Measurements from ENCODE around the gene DMRT1. TPM values are rescaled to one million over a fixed set of nuclear protein-coding genes. Genes with fewer than 3 reads are reported as not detected.

Gene DMRT1
- total RNA-seq, 2 donors from 2014 or later = not detected

DNA sequence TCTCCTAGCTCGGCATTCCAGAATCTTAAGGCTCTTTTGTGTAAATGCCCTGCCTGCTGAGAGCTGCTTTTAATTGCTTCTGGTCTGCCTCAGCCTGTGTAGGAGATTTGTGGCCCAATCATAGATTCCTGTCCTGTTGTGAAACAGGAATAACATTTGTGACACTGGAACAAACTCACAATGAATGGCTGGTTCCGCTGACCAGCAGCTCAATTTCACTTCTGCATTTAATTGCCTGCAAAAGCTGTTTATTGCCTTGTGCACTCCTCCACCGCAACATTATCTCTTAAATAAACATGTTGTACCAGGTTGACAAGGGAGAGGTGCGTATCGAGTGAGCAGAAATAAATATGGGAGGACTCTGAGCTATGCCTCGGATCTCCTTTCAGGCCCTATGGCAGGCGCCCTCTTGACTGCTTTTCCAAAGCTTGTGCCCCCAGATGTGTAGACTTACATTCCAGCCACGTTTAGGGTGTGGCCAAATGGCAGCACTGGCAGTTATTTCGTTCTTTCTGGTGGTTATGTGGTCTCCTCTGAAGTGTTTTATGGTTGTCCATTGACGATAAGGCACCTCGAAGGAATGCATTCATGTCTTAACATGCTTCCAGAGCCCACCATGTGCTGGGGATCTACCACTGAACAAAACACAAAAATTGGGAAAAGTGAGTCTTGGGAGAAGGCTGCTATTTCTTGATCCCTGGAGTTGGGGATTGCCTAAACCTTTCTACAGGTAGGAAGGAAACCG, 58.1 kb downstream of the DMRT1 start:
- Histone ChIP-seq H3K9ac (ENCODE audit: low read depth in 2 of 2, low read length in 2 of 2) (no peak overlapping the region), H3K27me3 (no peaks in the 10 kb centered on the region), H3K4me1 (no peaks in the 10 kb centered on the region), H3K4me3 (no peak overlapping the region), H3K36me3 (no peaks in the 10 kb centered on the region), H3K27ac (no peak overlapping the region), H3K9me3 (no peaks in the 10 kb centered on the region)
- TF ChIP-seq, protein P1, sequence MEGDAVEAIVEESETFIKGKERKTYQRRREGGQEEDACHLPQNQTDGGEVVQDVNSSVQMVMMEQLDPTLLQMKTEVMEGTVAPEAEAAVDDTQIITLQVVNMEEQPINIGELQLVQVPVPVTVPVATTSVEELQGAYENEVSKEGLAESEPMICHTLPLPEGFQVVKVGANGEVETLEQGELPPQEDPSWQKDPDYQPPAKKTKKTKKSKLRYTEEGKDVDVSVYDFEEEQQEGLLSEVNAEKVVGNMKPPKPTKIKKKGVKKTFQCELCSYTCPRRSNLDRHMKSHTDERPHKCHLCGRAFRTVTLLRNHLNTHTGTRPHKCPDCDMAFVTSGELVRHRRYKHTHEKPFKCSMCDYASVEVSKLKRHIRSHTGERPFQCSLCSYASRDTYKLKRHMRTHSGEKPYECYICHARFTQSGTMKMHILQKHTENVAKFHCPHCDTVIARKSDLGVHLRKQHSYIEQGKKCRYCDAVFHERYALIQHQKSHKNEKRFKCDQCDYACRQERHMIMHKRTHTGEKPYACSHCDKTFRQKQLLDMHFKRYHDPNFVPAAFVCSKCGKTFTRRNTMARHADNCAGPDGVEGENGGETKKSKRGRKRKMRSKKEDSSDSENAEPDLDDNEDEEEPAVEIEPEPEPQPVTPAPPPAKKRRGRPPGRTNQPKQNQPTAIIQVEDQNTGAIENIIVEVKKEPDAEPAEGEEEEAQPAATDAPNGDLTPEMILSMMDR (IDR thresholded peaks at IDR 0.05) = no peak
- intact Hi-C loops (cut with DNase I) = no loop called here
- peak; percentile 18 for DNase-seq

DNA sequence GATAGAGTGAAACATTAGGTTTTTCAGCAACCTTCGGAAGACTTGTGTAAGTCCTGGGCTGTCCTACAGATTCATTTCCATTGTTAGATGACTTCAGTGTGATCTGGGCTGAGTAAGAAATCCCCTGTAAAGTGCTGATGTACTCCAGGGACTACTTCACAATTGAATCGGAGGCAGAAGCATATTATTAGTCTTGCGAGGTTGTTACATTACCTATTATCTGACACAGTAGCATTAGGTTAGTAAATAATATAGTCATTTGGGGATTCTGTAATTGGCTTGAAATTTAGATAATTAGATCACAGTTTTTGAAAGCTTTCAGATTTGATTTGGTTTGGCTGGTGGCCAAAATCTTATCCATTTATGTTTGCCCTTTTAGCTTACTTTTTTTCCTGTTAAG, 62.4 kb downstream of the DMRT1 start:
- Histone ChIP-seq H3K4me1 (no peaks in the 10 kb centered on the region), H3K27me3 (no peaks in the 10 kb centered on the region), H3K9ac (ENCODE audit: low read depth in 2 of 2, low read length in 2 of 2) (no peak overlapping the region), H3K27ac (no peak overlapping the region), H3K9me3 (no peaks in the 10 kb centered on the region), H3K4me3 (no peak overlapping the region), H3K36me3 (no peaks in the 10 kb centered on the region)
- TF ChIP-seq, protein P1 (IDR thresholded peaks at IDR 0.05) = no peak
- intact Hi-C loops (cut with DNase I) = no loop called here
- DNase-seq = no peak

DNA sequence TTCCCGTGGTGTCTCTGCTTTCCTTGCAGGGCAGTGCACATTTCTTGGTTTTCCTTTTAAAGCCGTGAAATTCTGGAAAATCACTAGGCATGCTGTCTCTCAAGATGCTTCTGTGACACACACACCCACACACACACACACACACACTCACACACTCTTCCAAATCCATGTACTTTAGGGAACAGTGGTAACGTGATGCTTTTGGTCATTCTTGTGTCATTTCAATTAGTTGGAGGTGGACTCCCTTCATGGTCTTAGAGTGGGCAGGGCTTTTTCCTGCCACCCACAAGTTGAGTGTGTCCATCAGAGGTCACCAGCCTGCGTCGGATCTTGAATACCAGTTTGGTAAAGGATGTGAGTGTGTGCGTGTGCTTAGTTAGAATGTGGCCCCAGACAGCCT, 64.4 kb downstream of the DMRT1 start:
- no peak for DNase-seq
- Histone ChIP-seq H3K4me3 (no peak overlapping the region), H3K9ac (ENCODE audit: low read depth in 2 of 2, low read length in 2 of 2) (no peak overlapping the region), H3K27me3 (no peaks in the 10 kb centered on the region), H3K4me1 (no peaks in the 10 kb centered on the region), H3K27ac (no peak overlapping the region), H3K9me3 (no peaks in the 10 kb centered on the region), H3K36me3 (no peaks in the 10 kb centered on the region)
- intact Hi-C loops (cut with DNase I) = no loop called here
- TF ChIP-seq, protein P1 (IDR thresholded peaks at IDR 0.05) = no peak

DNA sequence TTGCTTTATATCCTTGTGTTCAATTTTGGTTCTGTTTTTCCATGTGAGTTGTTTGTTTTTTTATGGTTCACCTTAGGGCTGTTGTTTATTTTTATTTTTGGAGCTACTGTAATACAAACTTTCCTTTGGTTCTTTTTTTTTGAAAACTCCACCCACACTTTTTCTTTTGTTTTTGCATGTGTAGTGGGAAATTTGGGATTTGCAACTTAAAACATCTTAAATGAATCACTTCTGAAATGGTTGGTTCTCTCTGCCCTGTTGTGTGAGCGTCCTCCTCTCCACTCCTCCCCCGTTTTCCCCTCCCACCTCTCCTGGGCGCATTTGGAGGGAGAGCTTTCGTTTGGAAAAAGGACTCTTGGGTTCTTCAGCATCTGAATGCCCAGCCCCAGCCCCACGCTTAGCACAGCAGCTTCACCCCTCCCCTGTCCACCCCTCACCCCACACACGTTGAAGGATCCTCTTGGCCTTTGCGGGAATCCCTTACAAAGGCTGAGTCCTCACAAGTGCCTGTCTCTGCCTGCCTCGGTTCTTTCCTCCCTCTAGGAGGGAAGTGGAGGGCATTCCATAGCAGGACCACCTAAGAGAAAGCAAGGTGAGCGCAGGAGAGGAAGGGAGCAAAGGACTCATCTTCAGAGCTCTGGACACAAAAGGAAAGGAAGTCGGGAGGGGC, 67.2 kb downstream of the DMRT1 start:
- Histone ChIP-seq H3K9ac (ENCODE audit: low read depth in 2 of 2, low read length in 2 of 2) (no peak overlapping the region), H3K36me3 (no peaks in the 10 kb centered on the region), H3K27me3 (no peaks in the 10 kb centered on the region), H3K4me1 (no peaks in the 10 kb centered on the region), H3K4me3 (no peak overlapping the region), H3K27ac (no peak overlapping the region), H3K9me3 (no peaks in the 10 kb centered on the region)
- intact Hi-C loops (cut with DNase I) = no loop called here
- no peak for DNase-seq
- TF ChIP-seq, protein P1 (IDR thresholded peaks at IDR 0.05) = no peak

DNA sequence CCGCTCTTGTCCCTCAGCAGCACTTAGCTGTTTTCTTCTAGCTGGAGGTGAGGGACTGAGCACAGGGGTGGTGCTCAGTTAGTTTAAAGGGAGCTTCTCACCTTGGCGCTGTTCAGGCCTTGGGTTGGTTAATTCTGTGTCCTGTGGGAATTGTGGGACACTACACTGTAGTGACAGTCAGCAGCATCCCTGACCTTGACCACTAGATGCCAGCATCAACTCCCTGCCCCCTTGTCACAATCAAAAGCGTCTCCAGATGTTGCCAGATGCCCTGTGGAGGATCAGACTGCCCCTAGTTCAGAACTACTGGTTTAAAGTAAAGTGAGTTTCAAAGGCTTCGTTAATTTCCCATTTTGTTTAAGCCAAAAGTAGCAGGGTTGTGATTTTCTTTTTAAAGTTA, 69.5 kb downstream of the DMRT1 start:
- H3K27ac ChIP-seq = no peak overlapping the region
- DNase-seq = no peak
- intact Hi-C loops (cut with DNase I) = no loop called here
- H3K27me3 ChIP-seq = no peaks in the 10 kb centered on the region
- H3K36me3 ChIP-seq = no peaks in the 10 kb centered on the region
- no peaks in the 10 kb centered on the region for H3K4me1 ChIP-seq
- TF ChIP-seq, protein P1 (IDR thresholded peaks at IDR 0.05) = no peak
- H3K4me3 ChIP-seq = no peak overlapping the region
- no peaks in the 10 kb centered on the region for H3K9me3 ChIP-seq
- H3K9ac ChIP-seq (ENCODE audit: low read depth in 2 of 2, low read length in 2 of 2) = no peak overlapping the region

All from colonic mucosa (tissue), 4 donors.